Measurements from ENCODE around the gene NLRP10.
A peak's percentile ranks its signal among the peaks of the same experiment; 100 is the strongest.
"Not testable (repeated sequence)": the region's sequence is repeated elsewhere in the genome, so short reads cannot be mapped to it uniquely, and the experiment has no call there.

The NLRP10 gene

DNA sequence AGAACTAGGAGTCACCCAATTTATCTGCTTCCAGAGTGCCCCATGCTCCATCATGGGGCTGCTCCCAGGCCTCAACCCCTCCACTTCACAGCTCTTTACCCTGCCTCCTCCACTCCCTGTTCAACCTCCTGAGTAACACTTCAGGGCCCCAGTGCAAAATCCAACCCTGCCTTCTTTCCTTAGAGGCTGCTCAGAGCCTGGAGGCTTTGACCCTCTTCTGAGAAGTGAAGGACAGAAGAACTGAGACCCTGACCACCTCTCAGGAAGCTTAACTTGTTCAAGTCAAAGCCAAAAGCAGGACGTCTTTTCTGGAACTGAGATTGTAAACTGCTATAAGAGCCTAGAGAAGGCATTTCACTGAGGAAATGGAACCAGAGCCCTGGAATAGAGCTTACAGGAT is 37.4 kb upstream of the NLRP10 start:
- Histone ChIP-seq H3K4me1 (ENCODE audit: control insufficient read depth in 2 of 2, insufficient read depth in 2 of 2, low read length in 2 of 2) (no peaks in the 10 kb centered on the region), H3K27me3 (ENCODE audit: control insufficient read depth in 2 of 2, insufficient read depth in 2 of 2, low read length in 2 of 2) (no peaks in the 10 kb centered on the region), H3K36me3 (ENCODE audit: control insufficient read depth in 2 of 2, insufficient read depth in 2 of 2, low read length in 2 of 2) (peaks cover 7 to 20% of the 10 kb centered on the region in 2 donors), H3K9ac (ENCODE audit: low read depth in 1 of 2, low read length in 2 of 2) (no peak overlapping the region), H3K4me3 (ENCODE audit: low read length in 2 of 2) (no peak overlapping the region), H3K27ac (ENCODE audit: low read depth in 2 of 2, low read length in 2 of 2) (no peak overlapping the region), H3K9me3 (ENCODE audit: control insufficient read depth in 2 of 2, low read length in 2 of 2) (no peaks in the 10 kb centered on the region)

DNA sequence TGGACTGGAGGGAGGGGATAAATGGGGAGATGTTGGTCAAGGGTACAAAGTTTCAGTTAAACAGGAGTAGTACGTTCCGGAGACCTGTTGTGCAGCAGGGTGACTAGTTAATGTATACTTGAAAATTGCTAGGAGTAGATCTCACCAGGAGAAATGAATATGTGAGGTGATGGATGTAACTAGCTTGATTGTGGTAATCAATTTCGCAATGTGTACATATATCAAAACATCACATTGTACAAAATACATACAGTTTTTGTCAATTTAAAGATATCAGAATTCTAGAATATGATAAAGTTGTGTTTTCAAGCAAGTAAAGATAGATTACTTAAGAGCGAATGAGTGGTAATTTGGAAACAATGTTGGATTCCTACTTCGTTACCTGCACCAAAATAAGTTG is 35.1 kb upstream of the NLRP10 start:
- H3K27me3 ChIP-seq (ENCODE audit: control insufficient read depth in 2 of 2, insufficient read depth in 2 of 2, low read length in 2 of 2) = no peaks in the 10 kb centered on the region
- no peak overlapping the region for H3K9ac ChIP-seq (ENCODE audit: low read depth in 1 of 2, low read length in 2 of 2)
- H3K27ac ChIP-seq (ENCODE audit: low read depth in 2 of 2, low read length in 2 of 2) = no peak overlapping the region
- peaks cover 28 to 43% of the 10 kb centered on the region in 2 donors for H3K36me3 ChIP-seq (ENCODE audit: control insufficient read depth in 2 of 2, insufficient read depth in 2 of 2, low read length in 2 of 2)
- no peak overlapping the region for H3K4me3 ChIP-seq (ENCODE audit: low read length in 2 of 2)
- no peaks in the 10 kb centered on the region for H3K9me3 ChIP-seq (ENCODE audit: control insufficient read depth in 2 of 2, low read length in 2 of 2)
- H3K4me1 ChIP-seq (ENCODE audit: control insufficient read depth in 2 of 2, insufficient read depth in 2 of 2, low read length in 2 of 2) = no peaks in the 10 kb centered on the region

DNA sequence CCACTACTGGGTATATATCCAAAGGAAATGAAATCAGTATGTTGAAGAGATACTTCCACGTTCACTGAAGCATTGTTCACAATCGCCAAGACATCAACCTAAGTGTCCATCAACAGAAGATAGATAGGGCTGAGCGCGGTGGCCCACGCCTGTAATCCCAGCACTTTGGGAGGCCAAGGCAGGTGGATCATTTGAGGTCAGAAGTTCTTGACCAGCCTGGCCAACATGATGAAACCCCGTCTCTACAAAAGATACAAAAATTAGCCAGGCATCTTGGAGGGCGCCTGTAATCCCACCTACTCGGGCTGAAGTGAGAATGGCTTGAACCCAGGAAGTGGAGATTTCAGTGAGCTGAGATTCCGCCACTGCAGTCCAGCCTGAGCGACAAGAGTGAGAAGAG is 34.5 kb upstream of the NLRP10 start:
- Histone ChIP-seq H3K27ac (ENCODE audit: low read depth in 2 of 2, low read length in 2 of 2) (no peak overlapping the region), H3K27me3 (ENCODE audit: control insufficient read depth in 2 of 2, insufficient read depth in 2 of 2, low read length in 2 of 2) (no peaks in the 10 kb centered on the region), H3K4me3 (ENCODE audit: low read length in 2 of 2) (no peak overlapping the region), H3K4me1 (ENCODE audit: control insufficient read depth in 2 of 2, insufficient read depth in 2 of 2, low read length in 2 of 2) (no peaks in the 10 kb centered on the region), H3K9me3 (ENCODE audit: control insufficient read depth in 2 of 2, low read length in 2 of 2) (no peaks in the 10 kb centered on the region), H3K9ac (ENCODE audit: low read depth in 1 of 2, low read length in 2 of 2) (no peak overlapping the region), H3K36me3 (ENCODE audit: control insufficient read depth in 2 of 2, insufficient read depth in 2 of 2, low read length in 2 of 2) (peaks cover 34 to 49% of the 10 kb centered on the region in 2 donors)

DNA sequence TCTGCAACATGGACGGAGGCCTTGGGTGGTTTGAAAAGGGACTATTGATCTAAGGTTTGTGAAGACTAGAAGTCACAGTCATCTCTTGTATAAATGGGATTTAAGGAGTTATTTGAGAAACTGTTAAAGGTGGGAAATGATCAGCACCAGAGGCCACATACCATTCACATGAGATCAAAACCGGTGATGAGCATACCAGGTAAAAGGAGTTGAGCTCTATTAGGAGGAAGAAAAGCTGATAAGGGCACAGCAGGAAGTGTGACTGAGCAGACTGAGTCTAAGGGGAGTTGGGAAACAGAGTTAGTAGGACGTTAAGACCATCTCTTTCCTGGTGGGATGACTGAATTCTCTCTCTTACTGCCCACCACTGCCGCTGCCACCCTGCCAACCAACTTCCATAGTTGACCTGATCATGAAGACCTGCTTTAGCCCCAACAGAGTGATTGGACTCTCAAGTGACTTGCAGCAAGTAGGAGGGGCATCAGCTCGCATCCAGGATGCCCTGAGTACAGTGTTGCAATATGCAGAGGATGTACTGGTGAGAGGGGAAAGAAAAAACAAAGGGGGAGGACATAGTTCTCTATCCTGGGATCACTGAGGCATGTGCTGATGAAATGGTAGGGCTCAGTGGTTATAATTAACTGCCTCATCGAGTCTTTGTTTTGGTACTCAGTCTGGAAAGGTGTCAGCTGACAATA is 29.5 kb upstream of the NLRP10 start:
- no peaks in the 10 kb centered on the region for H3K9me3 ChIP-seq (ENCODE audit: control insufficient read depth in 2 of 2, low read length in 2 of 2)
- H3K9ac ChIP-seq (ENCODE audit: low read depth in 1 of 2, low read length in 2 of 2) = no peak overlapping the region
- H3K4me1 ChIP-seq (ENCODE audit: control insufficient read depth in 2 of 2, insufficient read depth in 2 of 2, low read length in 2 of 2) = no peaks in the 10 kb centered on the region

DNA sequence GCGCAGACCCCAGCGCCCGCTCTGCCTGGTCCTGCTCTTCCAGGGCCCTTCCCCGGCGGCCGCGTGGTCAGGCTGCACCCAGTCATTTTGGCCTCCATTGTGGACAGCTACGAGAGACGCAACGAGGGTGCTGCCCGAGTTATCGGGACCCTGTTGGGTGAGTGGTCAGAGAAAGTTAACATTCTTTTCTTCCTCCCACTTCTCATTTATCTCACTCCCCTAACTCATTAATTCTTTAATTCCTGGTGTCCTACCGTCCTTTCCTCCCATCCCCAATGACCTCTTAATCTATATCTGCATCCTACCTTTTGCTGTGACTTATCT is 22.3 kb upstream of the NLRP10 start:
- H3K27ac ChIP-seq (ENCODE audit: low read depth in 2 of 2, low read length in 2 of 2); H3K9me3 ChIP-seq (ENCODE audit: control insufficient read depth in 2 of 2, low read length in 2 of 2); H3K27me3 ChIP-seq (ENCODE audit: control insufficient read depth in 2 of 2, insufficient read depth in 2 of 2, low read length in 2 of 2): not testable (repeated sequence)
- Histone ChIP-seq H3K36me3 (ENCODE audit: control insufficient read depth in 2 of 2, insufficient read depth in 2 of 2, low read length in 2 of 2) (peaks cover 14 to 20% of the 10 kb centered on the region in 2 donors), H3K9ac (ENCODE audit: low read depth in 1 of 2, low read length in 2 of 2) (peak overlapping the region; percentile 43 to 82), H3K4me3 (ENCODE audit: low read length in 2 of 2) (peak overlapping the region; percentile 77 to 91), H3K4me1 (ENCODE audit: control insufficient read depth in 2 of 2, insufficient read depth in 2 of 2, low read length in 2 of 2) (peaks cover 17% of the 10 kb centered on the region in 2 donors)

More for the DNA sequence above, 29.5 kb upstream of the NLRP10 start:
- no peaks in the 10 kb centered on the region for H3K27me3 ChIP-seq (ENCODE audit: control insufficient read depth in 2 of 2, insufficient read depth in 2 of 2, low read length in 2 of 2)
- peaks cover 69 to 78% of the 10 kb centered on the region in 2 donors for H3K36me3 ChIP-seq (ENCODE audit: control insufficient read depth in 2 of 2, insufficient read depth in 2 of 2, low read length in 2 of 2)
- no peak overlapping the region for H3K27ac ChIP-seq (ENCODE audit: low read depth in 2 of 2, low read length in 2 of 2)
- H3K4me3 ChIP-seq (ENCODE audit: low read length in 2 of 2) = no peak overlapping the region

DNA sequence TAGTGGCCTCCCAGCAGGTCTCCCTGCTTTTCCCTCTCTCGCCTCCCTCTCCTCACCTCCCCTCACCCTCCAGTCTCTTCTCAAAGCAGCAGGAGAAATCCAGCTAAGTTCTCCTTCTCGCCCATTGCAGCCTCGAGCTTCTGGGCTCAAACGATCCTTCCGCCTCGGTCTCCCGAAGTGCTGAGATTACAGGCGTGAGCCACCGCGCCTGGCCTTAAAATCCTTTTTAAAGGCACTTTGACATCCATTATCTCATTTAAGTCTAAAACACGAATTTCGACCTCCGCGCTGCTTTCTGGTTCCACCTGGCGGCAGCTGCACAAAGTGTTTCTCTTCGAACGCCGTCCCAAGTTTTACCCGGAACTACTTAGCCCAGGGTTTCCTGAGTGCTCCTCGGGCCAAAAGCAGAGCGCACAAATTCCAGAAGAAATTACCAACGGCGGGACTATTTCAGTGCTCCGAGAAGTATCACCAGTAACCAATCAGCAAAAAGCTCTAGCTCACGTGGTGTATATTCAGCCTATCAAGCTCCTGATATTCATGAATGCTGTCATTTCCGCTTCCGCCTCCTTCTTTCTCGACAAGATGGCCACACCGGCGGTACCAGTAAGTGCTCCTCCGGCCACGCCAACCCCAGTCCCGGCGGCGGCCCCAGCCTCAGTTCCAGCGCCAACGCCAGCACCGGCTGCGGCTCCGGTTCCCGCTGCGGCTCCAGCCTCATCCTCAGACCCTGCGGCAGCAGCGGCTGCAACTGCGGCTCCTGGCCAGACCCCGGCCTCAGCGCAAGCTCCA is 21.7 kb upstream of the NLRP10 start, which contains the start of gene EIF3F:
TSS of gene EIF3F (plus strand) at position 570 of the 792 bp plus-strand sequence. CDS start at position 586, 16 bp downstream.
- Histone ChIP-seq H3K9ac (ENCODE audit: low read depth in 1 of 2, low read length in 2 of 2) (peak within 1 kb of the TSS; percentile 63 to 82), H3K36me3 (ENCODE audit: control insufficient read depth in 2 of 2, insufficient read depth in 2 of 2, low read length in 2 of 2) (peaks cover 8 to 15% of the 10 kb centered on the region in 2 donors), H3K4me3 (ENCODE audit: low read length in 2 of 2) (peak within 1 kb of the TSS; percentile 77 to 91), H3K27ac (ENCODE audit: low read depth in 2 of 2, low read length in 2 of 2) (peak within 1 kb of the TSS in 1 of 2 donors; percentile 33), H3K9me3 (ENCODE audit: control insufficient read depth in 2 of 2, low read length in 2 of 2) (no peaks in the 10 kb centered on the region), H3K4me1 (ENCODE audit: control insufficient read depth in 2 of 2, insufficient read depth in 2 of 2, low read length in 2 of 2) (peaks cover 17% of the 10 kb centered on the region in 2 donors), H3K27me3 (ENCODE audit: control insufficient read depth in 2 of 2, insufficient read depth in 2 of 2, low read length in 2 of 2) (no peaks in the 10 kb centered on the region)

DNA sequence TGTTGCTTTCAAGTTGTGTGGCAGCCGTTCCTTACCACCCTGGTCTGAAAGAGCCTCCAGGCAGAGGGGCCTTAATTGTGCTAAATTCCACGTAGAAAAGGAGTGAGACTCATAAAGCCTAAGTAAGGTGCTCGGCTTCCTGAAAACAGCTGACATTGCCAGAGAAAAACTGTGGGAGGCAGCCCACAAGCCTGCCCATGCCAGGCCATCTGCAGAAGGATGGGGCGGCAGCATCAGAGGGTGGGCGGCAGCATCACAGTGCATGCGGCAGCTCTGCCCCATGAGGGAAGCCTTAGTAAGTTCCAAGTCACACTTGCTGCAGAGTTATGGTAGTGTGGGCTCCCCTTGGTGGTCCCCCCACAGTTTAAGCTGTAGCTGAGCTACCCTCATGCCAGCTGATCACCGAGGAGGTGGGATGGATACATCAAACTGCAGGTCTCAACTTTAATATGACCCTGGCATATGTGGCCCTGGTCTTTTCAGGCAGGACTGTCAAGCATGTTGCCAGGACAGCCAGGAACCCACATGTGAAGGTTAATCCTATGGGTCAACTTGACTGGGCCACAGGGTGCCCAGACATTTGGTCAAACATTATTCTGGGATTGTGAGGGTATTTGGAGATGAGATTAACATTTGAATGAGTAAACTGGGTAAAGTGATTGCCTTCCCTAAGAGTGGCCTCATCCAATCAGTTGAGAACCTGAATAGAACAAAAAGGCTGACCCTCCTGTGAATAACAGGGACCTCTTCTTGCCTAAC is 18.8 kb upstream of the NLRP10 start:
- Histone ChIP-seq H3K9me3 (ENCODE audit: control insufficient read depth in 2 of 2, low read length in 2 of 2) (no peaks in the 10 kb centered on the region), H3K27me3 (ENCODE audit: control insufficient read depth in 2 of 2, insufficient read depth in 2 of 2, low read length in 2 of 2) (no peaks in the 10 kb centered on the region), H3K9ac (ENCODE audit: low read depth in 1 of 2, low read length in 2 of 2) (no peak overlapping the region), H3K4me1 (ENCODE audit: control insufficient read depth in 2 of 2, insufficient read depth in 2 of 2, low read length in 2 of 2) (peaks cover 17% of the 10 kb centered on the region in 2 donors), H3K27ac (ENCODE audit: low read depth in 2 of 2, low read length in 2 of 2) (no peak overlapping the region), H3K36me3 (ENCODE audit: control insufficient read depth in 2 of 2, insufficient read depth in 2 of 2, low read length in 2 of 2) (peaks cover 0 to 3% of the 10 kb centered on the region in 2 donors), H3K4me3 (ENCODE audit: low read length in 2 of 2) (no peak overlapping the region)

DNA sequence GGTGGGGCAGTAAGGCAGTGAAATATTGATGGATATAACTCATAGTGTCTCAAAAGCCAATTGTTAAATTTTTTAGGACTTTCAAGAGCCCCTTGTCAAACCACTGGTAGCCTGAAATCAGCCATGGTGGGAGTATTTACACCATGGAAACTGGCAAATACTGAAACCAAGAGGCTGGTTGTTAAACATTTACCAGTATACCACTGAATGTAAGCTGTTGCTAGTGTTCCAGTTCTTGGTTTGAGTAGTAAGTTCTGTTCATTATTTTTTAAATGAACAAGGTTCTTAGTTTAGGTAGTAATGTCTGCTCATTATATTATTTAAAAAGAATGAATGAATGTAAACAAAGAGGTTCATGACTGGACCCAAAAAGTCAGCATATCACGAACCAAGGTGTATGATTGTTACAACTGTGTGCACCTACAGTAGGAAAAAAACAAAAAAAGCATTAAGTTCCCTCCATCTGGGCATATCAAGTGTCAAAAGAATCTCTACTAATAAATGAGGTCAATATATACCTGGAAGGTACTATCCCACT is 17.4 kb upstream of the NLRP10 start:
- Histone ChIP-seq H3K27me3 (ENCODE audit: control insufficient read depth in 2 of 2, insufficient read depth in 2 of 2, low read length in 2 of 2) (no peaks in the 10 kb centered on the region), H3K4me3 (ENCODE audit: low read length in 2 of 2) (no peak overlapping the region), H3K27ac (ENCODE audit: low read depth in 2 of 2, low read length in 2 of 2) (no peak overlapping the region), H3K9me3 (ENCODE audit: control insufficient read depth in 2 of 2, low read length in 2 of 2) (no peaks in the 10 kb centered on the region), H3K4me1 (ENCODE audit: control insufficient read depth in 2 of 2, insufficient read depth in 2 of 2, low read length in 2 of 2) (peaks cover 4 to 6% of the 10 kb centered on the region in 2 donors), H3K36me3 (ENCODE audit: control insufficient read depth in 2 of 2, insufficient read depth in 2 of 2, low read length in 2 of 2) (no peaks in the 10 kb centered on the region), H3K9ac (ENCODE audit: low read depth in 1 of 2, low read length in 2 of 2) (no peak overlapping the region)

DNA sequence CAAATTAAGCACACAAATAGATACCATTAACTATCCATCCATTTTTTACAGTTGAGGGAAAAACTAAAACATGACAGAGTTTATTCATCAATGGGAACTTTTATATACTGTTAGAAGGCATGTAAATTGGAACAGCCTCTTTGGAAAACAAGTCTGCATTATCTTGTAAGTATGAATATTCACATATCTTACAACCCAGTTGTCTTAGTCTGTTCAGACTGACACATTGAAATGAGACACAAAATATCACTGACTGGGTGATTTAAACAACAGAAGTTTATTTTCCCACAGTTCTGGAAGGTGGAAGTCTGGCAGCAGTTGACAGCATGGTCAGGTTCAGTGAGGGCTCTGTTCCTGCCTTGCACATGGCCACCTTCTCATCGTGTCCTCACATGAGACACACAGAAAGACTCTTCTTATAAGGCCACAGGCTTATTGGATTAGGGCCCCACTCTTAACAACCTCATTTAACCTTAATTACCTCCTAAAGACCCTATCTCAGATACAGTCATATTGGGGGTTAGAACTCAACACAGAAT is 16.4 kb upstream of the NLRP10 start:
- Histone ChIP-seq H3K27ac (ENCODE audit: low read depth in 2 of 2, low read length in 2 of 2) (no peak overlapping the region), H3K27me3 (ENCODE audit: control insufficient read depth in 2 of 2, insufficient read depth in 2 of 2, low read length in 2 of 2) (no peaks in the 10 kb centered on the region)

More for the DNA sequence above, 16.4 kb upstream of the NLRP10 start:
- Histone ChIP-seq H3K4me3 (ENCODE audit: low read length in 2 of 2) (no peak overlapping the region), H3K36me3 (ENCODE audit: control insufficient read depth in 2 of 2, insufficient read depth in 2 of 2, low read length in 2 of 2) (no peaks in the 10 kb centered on the region), H3K9me3 (ENCODE audit: control insufficient read depth in 2 of 2, low read length in 2 of 2) (no peaks in the 10 kb centered on the region), H3K9ac (ENCODE audit: low read depth in 1 of 2, low read length in 2 of 2) (no peak overlapping the region), H3K4me1 (ENCODE audit: control insufficient read depth in 2 of 2, insufficient read depth in 2 of 2, low read length in 2 of 2) (peaks cover 2 to 3% of the 10 kb centered on the region in 2 donors)
